Measurements from ENCODE around the gene RPA1.
"Not testable (repeated sequence)": the region's sequence is repeated elsewhere in the genome, so short reads cannot be mapped to it uniquely, and the experiment has no call there.

RPA1 gene

GRCh38 chr17:1880851-1881630, 51.2 kb downstream of the RPA1 start:
- no peak for DNase-seq

GRCh38 chr17:1882836-1883235, 53.0 kb downstream of the RPA1 start:
- DNase-seq, result no peak

DNA sequence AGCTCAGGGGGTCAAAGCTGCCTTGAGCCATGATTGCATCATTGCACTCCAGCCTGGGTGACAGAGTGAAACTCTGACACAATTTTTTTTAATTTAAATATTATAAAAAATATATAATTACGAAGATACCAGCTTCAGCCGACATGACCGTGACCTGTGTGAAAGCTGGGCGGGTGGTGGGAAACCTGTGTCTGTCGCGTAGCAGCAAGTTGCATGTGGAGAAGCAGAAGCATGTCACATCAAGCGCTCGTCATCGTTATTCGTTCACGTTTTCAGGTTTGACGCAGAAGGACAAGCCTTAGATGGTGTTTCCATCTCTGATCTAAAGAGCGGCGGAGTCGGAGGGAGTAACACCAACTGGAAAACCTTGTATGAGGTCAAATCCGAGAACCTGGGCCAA, 53.7 kb downstream of the RPA1 start:
- no peak for DNase-seq

- DNase-seq, result no peak
Measured at GRCh38 chr17:1888741-1889140, 58.9 kb downstream of the RPA1 start.

GRCh38 chr17:1890758-1891450, 61.1 kb downstream of the RPA1 start:
- DNase-seq, result no peak

- no peak for DNase-seq
Measured at GRCh38 chr17:1894753-1895339, 65.0 kb downstream of the RPA1 start.

DNA sequence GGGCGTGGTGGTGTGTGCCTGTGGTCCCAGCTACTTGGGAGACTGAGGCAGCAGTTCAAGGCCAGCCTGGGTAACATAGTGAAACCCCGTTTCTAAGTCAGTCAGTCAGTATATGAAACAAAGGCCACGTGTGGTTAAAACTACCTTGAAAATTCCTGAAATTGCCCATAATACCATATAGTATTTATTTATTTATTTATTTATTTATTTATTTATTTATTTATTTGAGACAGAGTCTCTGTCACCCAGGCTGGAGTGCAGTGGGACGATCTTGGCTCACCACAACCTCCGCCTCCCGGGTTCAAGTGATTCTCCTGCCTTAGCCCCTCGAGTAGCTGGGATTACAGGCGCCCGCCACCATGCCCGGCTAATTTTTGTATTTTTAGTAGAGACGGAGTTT, 65.7 kb downstream of the RPA1 start:
- not testable (repeated sequence) for DNase-seq

- no peak for DNase-seq
Measured at GRCh38 chr17:1896243-1897104, 66.7 kb downstream of the RPA1 start.

DNA sequence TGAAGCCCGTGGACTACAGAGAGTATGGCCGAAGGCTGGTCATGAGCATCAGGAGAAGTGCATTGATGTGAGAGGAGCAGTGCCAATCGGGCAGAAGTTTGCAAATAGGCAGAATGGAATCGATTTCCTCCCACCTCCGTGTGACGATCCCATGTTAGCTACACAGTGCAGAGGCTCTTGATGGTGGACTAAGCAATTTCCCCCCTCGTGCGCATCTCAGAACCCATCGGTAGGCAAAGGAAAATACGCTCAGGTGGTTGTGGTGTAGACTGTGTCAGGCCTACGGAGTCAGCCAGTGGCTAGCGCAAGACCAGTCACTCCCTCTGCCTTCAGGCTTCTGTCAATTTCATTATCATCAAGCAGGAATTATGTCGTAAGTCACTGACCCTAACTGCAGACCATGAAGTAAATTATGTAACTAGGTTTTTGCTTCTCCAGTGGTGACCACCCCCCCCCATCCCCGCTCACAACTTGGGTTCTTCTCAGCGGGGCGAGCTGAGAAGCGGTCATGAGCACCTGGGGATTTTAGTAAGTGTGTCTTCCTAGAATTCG, 67.4 kb downstream of the RPA1 start:
- no peak for DNase-seq

- no peak for DNase-seq
Measured at GRCh38 chr17:1898332-1898731, 68.5 kb downstream of the RPA1 start.

DNA sequence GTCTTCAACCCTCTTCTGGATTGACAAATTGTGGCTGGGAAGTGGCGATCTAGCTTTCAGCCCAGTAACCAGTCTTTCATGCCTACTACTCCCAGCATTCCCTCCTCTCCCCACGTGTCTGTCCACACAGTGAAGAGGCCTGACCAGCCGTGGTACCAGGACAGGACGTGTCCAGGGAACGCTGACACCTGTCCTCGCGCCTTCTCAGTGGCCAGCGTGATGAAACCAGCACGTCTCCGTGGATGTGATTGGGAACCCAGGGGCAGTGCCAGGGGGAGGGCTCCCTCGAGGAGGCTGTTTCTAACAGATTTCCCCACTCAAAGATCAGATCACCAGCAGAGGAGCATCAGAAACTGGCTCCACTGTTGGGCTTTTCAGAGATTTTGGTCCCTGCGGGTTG, 69.1 kb downstream of the RPA1 start:
- no peak for DNase-seq

DNA sequence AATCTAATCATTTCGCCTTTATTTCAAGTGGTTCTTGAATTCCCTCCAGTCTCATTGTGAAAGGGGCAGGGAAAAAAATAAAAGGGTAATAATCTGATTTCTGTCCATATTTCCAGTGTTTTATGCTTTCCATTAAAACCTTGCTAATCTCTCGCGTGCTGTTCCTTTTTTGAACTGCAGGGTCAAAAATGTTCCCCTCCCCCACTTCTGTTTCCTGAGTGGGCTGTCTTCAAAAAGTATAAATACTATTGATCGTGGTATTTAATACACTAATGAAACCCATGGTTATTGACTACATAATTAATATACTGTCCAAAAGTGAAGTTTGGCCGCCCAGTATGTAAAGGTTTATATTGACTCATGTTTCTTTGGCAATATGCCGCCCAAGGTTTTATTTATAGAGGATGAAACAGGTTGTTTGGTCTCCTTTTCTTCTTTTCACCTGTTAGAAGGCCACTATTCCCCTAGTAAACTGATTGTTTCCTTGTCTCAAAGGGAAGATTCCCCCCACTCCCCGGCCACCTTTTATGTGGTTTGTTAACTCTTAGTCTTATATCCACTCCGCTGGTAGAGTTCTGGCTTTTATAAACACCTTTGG, 69.7 kb downstream of the RPA1 start:
- no peak for DNase-seq

DNA sequence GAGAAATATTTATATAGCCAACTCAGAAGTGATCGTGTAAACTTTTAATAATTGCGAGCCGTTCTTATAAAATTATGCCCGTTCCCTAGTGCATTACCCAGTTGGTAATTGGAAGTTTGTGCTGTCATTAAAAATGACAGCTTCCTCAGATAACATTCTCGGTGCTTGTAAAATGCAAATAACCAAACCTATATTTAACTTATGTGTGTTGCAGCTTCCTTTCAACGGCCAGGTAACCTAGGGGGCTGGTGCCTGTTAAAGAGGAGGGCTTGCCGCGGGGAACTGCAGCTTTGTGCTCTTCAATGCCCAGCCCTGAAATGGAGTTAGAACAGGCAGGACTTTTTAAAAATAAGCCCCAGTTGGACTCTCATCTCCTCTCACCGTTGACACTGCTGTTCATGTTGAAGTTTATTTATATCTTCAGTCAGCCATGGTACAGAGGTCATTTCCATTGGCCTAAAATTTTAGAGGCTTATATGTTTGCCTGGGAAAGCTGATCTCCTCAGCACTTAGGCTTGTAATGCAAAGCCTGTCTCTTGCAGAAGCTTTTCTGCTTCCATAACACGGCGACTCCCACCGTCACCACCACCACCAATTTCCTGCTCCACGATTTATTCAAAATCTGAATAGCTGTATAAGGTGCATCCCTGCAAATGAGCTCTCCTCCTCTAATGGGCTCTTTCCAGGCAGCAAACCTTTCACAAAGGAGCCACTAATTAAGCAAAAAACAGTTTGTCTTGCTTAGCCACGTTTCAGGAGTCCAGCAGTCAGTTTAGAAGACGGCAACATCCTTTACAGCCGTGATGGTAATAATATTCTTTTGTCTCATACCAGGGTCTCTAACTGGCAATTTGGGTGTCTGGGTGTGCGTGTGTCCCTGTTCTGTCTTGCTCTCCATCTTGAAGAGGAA, 74.7 kb downstream of the RPA1 start:
- no peak for DNase-seq

DNA sequence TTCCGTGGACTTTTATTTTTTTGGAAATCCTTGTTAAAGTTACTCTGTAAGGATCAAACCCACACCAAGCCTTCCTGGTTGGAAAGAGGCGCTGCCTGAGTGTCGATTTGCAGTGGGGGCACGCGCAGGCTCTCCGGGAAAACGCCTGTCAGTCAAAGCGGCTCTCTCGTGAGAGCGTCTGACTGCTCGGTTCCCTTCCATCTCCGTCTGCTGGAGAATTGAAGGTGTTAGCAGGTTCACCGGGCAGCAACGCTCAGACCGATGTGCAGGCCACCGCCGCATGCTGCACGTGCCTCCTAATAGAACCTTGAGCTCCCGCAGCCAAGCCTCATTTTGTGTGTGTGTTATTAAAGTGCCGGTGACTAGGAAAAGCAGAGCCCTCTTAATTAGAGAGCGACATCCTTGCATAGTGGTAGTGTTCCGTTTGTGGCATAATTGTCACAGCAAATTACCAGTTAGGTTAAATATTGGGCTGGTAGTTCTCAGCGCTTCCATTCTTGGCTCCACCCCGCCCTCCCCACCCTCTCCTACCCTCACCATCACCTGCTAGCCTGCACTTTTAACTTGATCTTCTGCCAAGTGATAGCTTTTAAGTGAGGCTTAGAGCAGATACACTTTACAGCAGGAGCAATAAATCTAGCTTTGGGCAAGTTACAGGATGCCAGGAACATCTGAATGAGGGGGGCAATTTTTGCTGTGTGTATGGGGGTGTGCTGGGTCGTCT, 75.5 kb downstream of the RPA1 start:
- DNase-seq, result no peak

DNA sequence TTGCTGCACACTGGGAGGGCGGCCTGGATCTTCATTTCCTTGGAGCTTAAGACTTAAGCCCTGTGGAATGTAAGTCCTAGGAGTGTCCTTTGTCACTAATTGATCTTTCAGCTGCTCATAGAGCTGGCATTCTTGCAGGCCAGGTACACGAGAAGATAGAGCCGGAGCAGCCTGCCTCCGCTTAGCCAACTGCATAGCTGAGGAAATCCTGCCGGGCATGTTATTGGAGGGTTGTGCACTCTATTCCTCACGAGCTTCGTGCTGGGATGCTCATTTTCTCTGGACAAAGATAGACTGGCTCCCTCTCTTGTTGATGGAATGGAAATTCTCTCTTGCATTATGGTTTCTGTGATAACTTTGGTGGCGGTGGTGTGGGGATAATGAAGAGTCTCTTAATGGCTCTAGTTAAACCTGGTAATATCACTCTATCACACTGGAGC, 76.9 kb downstream of the RPA1 start:
- no peak for DNase-seq

DNA sequence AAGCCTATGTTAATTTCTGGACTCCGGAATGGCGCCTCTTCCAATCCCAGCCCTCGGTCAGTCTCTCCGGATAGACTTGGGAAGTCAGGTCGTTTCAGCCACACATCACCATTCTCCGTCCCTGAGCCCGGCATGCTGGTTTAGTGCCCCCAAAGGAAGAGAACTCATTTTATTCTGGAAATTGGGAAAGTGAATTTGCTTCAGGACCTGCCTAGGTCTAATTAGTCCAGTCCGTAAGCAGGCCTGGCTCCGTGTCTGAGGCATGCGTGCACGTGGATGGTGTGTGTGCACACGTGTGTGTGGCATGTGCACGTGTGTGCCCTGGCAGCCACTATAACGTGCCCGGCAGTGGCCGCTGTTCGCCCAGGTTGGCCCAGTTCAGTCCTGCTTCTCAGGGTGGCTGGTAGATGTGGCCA, 77.4 kb downstream of the RPA1 start:
- DNase-seq, result no peak

- DNase-seq, result peak; percentile 28
Measured at GRCh38 chr17:1907909-1908698, 78.3 kb downstream of the RPA1 start.

DNA sequence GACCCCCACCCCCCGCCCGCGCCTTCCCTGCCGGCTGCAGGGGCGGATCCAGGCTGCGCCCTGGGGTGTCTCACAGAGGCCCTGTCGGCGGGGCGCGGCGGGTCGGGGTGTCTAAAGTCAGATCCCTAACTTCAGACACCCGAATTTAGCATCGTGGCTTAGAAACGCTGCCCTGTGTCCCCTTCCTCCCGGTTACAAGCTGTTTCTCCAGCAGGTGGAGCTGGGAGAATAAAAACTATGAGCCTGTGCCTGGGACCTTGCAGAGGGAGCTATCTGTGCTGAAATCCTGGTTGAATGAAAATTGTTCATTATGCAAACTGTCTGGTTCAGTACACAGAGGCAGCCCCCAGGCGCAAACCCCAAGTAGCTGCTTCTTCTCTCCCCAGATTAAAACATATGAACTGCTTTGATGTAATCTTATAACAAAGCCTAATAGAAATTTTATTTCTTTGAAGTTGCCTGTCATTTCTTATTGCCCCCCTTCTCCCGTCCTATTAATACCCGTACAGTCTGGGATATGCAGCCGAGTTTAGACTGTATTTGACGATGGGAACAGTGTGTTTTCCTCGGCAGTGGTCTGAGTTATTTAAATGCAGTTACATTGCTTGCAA, 79.0 kb downstream of the RPA1 start:
- peak; percentile 53 for DNase-seq

DNA sequence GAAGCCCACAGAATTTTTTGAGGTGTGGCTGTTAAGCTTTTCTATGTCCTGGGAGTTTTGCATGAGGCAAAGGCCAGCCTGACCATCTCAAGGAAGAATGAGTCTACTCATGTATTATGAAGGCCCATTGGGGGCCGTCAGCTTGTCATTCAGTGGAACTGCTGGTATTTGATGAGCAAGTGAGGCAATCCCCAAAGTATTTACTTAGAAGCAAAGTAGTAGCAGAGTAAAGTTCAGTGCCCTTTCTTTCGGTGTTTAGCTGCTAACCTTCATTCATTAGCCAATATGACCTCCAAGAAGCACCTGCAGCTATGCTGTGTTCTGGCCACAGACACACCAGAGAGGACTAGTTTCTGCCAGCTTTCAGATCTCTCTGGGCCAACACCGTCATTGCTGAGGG, 80.2 kb downstream of the RPA1 start:
- DNase-seq, result no peak

Measured in stimulated activated CD4-positive, alpha-beta T cell treated with anti-CD3 and anti-CD28 coated beads, Interleukin-15, amount 100 ng/mL, for 24 hours (primary cell).